ENCODE data around the gene NAT9.
A peak's percentile ranks its signal among the peaks of the same experiment; 100 is the strongest.

The NAT9 gene, protein sequence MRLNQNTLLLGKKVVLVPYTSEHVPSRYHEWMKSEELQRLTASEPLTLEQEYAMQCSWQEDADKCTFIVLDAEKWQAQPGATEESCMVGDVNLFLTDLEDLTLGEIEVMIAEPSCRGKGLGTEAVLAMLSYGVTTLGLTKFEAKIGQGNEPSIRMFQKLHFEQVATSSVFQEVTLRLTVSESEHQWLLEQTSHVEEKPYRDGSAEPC

GRCh38 chr17:74776044-74776962 lies at the start of gene NAT9:
TSS of gene NAT9 (minus strand) at chr17:74776345. CDS start at chr17:74775698, 647 bp downstream.
- peak; percentile 97 for DNase-seq

GRCh38 chr17:74824961-74825627 lies 48.9 kb upstream of the NAT9 start:
- no peak for DNase-seq

- DNase-seq = no peak
These were observed 46.8 kb upstream of the NAT9 start for GRCh38 chr17:74822939-74823367.

DNA sequence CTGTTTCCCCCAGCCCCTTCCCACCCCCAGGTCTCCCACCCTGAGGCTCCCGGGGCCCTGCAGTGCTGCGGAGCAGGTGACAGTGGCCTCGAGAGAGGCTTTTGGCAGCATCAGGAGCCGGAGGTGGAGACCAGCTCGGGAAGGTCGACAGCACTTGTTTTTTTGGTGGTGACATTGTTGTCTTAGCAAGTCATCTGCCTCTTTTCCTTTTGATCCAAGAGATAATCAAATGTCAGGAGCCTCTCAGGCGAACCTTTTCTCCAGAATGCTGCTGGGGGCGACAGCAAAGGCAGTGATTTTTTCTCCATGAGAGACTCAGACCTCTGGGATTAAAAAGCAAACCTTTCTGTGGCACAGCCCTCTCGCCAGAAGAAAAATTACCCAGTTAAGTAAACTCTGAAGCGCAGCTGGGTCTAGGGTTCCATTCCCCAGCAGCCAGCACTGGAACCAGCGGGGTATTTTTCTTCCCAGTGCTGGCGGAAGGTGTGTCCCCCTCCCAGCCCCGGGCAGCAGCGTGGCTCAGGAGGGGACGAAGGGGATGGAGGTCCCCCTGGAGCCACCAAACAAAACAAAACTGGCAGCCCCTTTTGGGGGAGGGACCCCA lies 46.3 kb upstream of the NAT9 start:
- no peak for DNase-seq

GRCh38 chr17:74821655-74822334 lies 45.6 kb upstream of the NAT9 start:
- DNase-seq = no peak

DNA sequence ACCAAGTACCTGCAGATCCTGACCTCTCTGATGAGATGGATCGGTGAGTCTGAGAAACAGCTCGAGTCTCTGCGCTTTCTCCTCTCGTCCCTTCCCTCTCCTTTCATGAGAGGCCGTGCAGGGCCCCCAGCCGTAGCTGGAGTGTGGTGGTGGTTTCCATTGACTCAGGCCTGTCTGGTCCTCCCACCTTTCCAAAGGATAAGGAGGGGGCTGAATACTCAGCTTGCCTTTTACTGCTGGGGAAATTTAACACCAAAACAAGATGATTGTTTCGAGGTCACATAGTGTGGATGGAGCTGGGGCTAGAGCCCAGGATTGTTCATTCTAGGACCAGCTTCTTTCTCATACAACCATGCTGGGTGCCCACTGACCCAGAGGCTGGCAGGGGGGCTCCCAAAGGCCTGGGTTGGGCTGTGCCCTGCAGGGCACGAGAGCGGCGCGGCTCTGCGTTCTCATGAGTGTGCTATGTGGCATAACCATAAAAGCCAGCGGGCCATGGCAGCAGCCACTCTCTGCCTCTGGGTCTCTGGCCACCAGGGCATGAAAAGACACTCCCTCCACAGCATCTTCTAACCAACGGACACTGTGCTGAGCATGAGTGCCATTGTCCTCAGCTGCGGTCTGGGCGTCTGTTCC lies 43.8 kb upstream of the NAT9 start:
- DNase-seq = no peak

DNA sequence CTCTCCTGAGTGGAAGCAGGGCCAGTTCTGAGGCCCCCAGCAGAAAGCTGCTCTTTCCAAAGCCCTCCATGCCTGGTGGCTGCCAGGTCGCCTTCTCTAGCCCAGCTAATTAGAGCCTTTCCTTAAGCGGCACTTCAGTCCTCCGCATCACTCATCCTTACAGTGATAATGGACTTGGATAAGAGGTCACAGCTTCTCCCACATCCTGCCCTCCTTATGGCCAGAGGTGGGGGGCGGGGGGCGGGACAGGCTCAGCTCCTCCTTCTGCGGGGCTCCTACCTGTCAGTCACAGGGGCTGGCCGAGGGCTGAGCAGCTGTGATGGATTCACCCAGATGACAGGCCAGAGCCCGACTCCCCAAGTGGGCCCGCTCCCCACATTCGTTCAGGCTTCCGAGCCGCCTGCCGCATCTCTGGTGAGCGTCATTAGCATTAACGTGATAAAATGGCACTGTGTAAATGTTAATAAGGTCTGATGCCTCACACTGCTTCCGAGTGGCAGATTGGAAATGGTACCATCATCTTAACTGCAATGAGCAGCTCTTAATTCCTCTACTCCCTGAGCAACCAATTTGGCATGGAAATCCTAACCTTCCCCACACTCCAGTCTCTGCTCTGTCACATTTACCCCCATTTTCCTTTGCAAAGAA lies 42.3 kb upstream of the NAT9 start:
- DNase-seq = no peak

GRCh38 chr17:74816905-74817620 lies 40.9 kb upstream of the NAT9 start:
- DNase-seq = no peak

- DNase-seq = no peak
These were observed 39.6 kb upstream of the NAT9 start for GRCh38 chr17:74815550-74816370.

- DNase-seq = no peak
These were observed 38.9 kb upstream of the NAT9 start for GRCh38 chr17:74815067-74815466.

DNA sequence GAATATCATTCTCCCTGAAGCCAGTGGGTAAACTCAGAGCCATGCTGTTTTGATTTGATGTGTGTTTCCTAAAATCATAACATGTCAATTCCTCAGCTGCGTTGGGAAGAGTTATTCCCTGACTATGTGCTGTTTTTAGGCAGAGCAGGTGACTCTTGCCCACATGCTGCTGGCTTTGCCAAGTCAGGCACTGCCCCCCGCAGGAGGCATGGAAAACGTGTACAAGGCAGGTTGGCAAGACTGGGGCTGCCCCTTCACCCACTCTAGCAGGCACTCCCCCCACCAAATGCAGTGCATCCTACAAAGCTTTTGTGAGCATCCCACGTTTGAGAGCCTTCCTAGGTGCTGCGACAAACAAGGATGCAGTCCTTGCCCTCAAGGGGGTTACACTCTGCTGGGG lies 38.3 kb upstream of the NAT9 start:
- DNase-seq = peak; percentile 23

GRCh38 chr17:74812109-74813009 lies 36.2 kb upstream of the NAT9 start:
- no peak for DNase-seq

GRCh38 chr17:74810699-74811485 lies 34.7 kb upstream of the NAT9 start:
- DNase-seq = no peak

GRCh38 chr17:74808714-74809430 lies 32.7 kb upstream of the NAT9 start:
- peak; percentile 78 for DNase-seq

DNA sequence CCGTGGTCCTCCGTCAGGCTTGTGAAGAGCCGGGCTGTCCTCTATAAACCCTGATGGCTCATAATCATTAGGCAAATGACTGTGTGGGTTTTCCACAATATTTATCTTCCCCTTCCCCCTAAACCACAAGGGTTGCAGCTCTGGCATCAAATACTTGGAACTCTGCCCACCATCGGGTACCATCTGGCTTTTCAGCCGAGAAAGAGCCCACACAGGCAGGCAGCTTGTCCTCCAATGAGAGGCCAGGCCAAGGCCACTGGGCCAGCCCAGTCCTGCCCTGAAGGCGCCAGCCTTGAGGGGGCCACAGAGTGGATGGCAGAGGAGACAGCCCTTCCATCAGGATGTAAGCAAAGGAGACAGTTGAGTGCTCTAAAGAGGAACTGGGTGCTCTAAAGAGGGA lies 31.8 kb upstream of the NAT9 start:
- peak; percentile 91 for DNase-seq

DNA sequence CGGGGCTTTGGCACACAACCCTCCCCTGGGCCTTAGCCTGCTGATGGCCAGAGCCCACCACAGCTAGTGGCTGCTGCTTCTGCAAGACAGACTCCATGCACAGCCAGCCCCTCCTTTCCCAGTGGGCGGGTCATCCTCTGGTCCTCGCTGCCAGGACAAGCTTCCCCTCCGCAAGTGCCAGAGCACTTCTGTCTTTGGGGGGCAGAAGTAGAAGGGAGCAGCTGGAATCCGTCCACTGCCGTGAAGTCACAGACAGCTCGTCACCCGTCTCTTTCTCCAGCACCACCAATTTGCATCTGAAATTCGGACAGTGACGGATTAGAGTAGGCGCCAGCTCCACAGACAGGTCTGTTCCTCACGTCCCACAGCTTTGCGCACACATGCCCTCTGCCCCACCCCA lies 31.3 kb upstream of the NAT9 start:
- DNase-seq = no peak

DNA sequence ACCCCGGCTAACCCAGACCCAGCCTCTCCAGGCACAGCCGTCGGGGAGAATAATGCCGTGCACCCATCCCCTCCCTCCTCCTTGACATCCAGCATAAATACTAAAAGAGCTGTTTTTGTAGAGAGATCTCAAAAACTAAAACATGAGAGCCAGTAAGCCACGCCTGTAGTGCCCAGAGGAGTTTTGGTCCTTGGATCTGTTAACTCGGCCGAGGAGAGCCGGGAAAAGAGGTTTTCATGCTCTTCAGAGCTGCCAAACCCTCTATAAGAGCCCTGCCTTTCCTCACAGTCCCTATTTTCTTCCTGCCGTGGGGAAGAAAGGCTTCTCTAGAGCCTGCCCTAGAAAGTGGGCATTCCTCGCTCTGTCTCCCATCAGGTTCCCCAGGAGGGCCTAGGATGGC lies 30.2 kb upstream of the NAT9 start:
- DNase-seq = no peak

Measured in COR-L47 (cell line).